GM19023 (cell line): ENCODE measurements around the gene SERPINE2.
A peak's percentile ranks its signal among the peaks of the same experiment; 100 is the strongest.

Source experiments
- ATAC-seq: cut with Tn5 transposase; IDR thresholded peaks from one replicate; pipeline ENCODE4 v1.9.1; 2021; ENCODE audit warnings: mild to moderate bottlenecking, moderate library complexity; ENCODE audit not compliant: unreplicated experiment

SERPINE2 gene

GRCh38 chr2:224039080-224039769 lies at the start of gene SERPINE2:
Gene SERPINE2, minus strand, starts transcription at chr2:224039286. Its CDS starts 37,386 bp downstream, at chr2:224001900.
- ATAC-seq = peak; percentile 48

GRCh38 chr2:224086226-224086914 lies 47.3 kb upstream of the SERPINE2 start:
- no peak for ATAC-seq

- no peak for ATAC-seq
Observed at GRCh38 chr2:224085811-224086210, 46.7 kb upstream of the SERPINE2 start.

DNA sequence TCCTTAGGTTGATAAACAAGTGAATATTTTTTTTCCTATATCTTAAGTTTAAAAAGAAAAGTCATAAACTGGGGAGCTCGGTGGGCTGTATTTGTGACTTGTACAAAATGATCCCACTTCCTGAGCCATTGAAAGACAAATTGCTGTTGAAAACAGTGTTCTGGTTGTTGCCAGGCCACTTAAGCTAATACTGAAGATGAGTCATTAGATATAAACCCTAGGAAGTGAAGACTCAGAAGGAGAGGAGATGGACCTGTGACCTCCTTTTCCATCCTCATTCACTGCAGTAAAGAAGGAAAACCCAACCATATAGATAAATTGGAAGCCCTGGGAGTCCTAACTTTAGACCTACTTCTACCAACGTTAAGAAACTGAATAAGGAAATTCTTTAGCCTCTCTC lies 46.2 kb upstream of the SERPINE2 start:
- ATAC-seq = no peak

GRCh38 chr2:224084266-224084892 lies 45.3 kb upstream of the SERPINE2 start:
- no peak for ATAC-seq

DNA sequence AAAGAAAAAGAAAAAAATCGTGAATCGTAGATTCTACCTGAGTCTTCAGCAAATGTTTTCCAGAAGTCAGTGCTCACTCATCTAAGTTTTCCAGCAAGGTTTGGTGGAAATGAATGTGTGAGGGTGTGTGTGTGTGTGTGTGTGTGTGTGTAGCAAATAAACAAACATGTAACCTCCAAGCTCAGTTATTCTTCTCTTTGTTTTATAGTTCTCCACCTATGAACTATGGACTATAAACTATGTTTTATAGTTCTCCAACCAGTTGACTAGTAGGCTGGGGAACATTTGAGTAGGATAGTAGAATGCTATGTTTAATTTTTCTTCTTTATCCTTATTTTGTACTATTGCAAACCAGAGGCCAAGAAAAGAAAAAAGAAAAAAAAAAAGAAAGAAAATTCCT lies 44.6 kb upstream of the SERPINE2 start:
- ATAC-seq = no peak

DNA sequence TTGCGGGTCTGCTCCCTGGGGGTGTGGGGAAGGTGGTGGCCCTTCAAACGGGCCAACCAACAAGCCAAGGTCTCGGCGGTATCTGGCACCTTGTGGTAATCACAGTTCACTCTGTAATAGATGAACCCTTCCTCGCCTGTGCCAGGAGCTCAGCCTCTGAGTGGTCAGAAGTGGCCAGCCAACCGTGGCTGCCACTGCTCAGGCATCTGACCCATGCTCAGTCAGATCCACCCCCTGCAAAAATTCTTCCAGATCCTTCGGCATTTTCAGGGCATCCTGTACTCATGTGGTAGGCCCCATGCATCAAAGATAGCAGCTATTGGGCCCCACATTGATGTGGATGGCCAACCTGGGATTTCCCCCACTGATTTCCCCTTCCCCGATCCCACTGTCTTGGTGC lies 39.6 kb upstream of the SERPINE2 start:
- no peak for ATAC-seq

- no peak for ATAC-seq
Observed at GRCh38 chr2:224077773-224078507, 38.9 kb upstream of the SERPINE2 start.

GRCh38 chr2:224075588-224075987 lies 36.5 kb upstream of the SERPINE2 start:
- ATAC-seq = no peak

DNA sequence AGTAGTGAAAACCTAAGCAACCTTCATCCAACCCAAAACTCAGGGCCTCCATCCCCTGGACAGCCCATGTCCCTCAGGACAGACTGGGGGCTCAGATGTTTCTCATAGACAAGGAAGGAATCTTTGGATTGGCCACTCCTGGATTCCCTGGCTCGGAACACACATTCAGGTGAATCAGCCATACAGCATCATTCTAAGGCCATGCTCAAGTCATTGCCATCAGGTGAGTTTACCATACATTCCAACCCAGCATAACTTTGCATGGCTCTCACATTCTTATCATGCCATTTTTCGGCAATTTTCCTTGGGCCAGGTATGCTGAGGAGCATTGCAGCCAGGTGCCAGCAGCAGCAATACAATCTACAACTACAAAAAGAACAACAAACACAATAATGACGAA lies 34.6 kb upstream of the SERPINE2 start:
- no peak for ATAC-seq

DNA sequence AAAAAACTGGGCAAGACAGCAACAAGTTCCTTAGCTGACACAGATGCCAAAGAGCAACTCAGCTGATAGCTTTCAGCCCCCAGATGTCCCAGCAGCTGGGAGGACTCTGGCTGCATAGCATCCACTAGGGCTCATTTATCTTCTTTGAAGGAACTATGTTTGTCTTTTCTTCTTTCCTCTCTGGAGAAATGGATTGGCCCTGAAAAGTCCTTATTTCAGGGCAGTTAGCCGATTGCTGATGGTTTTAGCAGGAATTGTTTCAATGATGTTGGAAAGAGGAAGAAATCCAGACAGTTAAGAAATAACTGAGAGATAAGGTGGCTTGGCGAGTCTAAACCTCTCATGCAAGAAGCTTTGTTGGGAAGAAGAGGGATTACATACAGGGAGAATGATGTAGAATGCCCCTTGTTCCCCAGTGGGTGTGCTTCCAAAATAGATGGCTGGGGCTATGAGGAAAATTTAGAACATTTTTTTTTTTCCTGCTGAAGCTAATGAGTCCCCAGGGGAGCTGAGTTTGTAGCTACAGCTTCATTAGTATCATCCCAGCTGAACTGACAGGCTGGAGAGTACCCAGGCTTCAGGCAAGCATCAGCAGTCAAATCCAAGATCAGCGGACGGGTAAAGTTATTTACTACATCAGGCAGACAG lies 33.6 kb upstream of the SERPINE2 start:
- ATAC-seq = no peak

DNA sequence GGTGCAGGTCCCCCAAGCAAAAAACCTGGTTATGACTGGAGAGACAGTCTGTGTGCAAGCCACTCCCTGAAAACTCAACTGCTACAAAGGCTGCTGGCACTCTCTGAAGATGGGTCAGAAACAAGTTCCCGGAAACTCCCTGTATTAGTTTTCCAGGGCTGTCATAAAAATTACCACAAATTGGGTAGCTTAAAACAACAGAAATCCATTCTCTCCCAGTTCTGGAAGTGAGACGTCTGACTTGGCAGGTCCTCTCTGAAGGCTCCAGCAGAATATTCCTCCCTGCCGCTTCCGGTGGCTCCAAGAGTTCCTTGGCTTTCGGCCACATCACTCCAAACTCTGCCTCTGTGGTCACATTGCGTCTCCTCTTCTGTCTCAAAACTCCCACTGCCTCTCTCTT lies 30.1 kb upstream of the SERPINE2 start:
- no peak for ATAC-seq

GRCh38 chr2:224063298-224063648 lies 24.2 kb upstream of the SERPINE2 start:
- ATAC-seq = no peak

- no peak for ATAC-seq
Observed at GRCh38 chr2:224062481-224063297, 23.6 kb upstream of the SERPINE2 start.

DNA sequence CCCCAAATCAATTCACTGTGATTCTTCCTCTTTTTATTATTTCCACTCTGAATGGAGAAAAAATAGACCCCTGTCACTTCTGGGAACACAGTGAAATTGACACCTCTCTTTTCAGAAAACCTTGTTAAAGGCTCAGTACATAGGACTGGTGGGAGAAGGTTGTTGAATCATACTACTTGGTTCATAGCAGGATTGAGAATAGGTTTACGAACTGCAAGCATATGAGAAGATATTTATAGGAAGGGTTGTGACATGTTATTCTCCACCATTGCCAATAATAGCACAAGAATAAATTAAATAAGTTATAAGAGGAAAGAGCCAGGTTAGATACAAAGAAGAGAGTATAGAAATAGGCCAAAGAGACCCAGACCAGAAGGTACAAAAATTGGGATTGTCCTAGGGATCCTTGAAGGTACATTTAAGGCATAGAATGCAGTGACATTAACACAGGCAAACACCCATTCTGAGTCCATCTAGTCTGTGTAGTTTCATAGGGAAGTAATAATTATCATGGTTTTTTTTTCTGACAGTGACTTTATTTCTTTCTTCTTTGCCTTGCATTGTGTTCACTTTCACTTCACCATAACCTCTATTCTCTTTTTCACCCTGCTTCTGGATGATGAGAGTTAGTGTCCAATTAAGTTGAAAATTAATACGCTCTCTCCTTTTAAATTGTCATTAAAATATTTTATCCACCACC lies 21.8 kb upstream of the SERPINE2 start:
- no peak for ATAC-seq

- ATAC-seq = no peak
Observed at GRCh38 chr2:224059178-224059577, 20.1 kb upstream of the SERPINE2 start.

DNA sequence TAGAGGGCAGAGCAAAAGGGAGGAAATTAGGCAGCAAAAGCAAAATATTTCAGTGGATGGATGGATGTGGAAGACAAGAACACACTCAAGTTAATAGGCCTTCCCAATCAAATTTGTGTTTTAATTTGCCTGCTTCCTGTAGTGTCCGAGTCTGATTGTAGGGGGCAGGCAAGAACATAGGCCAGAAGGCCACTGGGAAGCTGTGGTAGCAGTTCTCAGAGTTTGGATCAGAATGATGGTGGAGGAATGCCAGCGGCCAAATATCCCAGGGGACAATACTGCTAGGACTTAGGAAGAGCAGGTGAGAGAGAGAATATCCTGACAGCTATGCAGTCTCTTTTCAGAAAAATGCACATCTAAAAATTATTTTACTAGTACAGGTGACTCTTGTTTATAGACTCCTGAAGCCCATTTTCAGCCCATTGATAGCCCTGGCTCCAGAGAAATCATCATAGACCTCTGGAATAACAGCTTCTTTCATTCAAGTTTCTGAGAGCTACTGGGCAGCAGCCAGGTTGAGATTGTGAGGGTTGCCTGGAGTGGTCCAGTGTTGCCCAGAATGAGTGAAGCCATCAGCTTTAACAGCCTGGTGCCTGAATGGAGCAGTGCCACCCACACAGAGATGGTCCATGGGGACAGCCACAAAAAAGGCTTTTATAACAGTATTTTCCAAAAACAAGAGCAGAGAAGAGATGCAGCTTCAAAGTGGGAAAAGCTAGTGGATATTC lies 19.1 kb upstream of the SERPINE2 start:
- ATAC-seq = no peak

DNA sequence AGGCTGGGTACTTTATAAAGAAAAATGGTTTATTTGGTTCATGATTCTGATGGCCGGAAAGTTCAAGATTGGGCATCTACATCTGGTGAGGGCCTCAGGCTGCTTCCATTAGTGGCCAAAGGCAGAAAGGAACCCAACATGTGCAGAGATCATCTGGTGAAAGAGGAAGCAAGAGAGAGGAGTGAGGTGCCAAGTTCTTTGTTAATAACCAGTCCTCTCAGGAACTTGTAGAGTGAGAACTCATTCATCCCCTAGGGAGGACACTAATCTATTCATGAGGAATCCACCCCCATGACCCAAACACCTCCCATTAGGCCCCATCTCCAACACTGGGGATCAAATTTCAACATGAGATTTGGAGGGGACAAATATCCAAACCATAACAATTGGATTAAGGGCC lies 17.8 kb upstream of the SERPINE2 start:
- ATAC-seq = no peak

DNA sequence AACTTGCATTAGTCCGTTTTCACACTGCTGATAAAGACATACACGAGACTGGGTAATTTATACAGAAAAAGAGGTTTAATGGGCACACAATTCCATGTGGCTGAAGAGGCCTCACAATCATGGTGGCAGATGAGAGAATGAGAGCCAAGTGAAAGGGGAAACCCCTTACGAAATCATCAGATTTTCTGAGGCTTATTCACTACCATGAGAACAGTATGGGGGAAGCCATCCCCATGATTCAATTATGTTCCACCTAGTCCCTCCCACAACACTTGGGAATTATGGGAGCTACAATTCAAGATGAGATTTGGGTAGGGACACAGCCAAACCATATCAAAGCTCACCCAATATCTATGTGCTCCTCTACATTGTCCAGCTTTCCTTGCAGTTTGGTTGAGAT lies 16.0 kb upstream of the SERPINE2 start:
- no peak for ATAC-seq
